Adipose tissue (tissue), 3 donors: ENCODE results near the gene FAM13A. TPM values are rescaled to one million over a fixed set of nuclear protein-coding genes. Genes with fewer than 3 reads are reported as not detected.

Experiments
- H3K27ac ChIP-seq: one replicate; pipeline ENCODE4 v1.5.1; 2013; ENCODE audit warnings: low read depth, low read length
- WGBS, 3 donors: extraction: QIAGEN DNeasy Blood & Tissue Kit; methylation state at CpG; one replicate each; pipeline ENCODE4 v1.1.7; 2013; 5-methylcytosine and 5-hydroxymethylcytosine counted together
- polyA plus RNA-seq, 3 donors: library from polyadenylated mRNA; stranded (reverse); fragments of 200-250 nt; gene quantifications; one replicate each; pipeline ENCODE4 v1.2.3, GENCODE V29; 2013
- donor health status: healthy with polysubstance abuse.
- donor health status: Bipolar disorder and iron deficiency.
- donor health status: healthy.

The FAM13A gene
- polyA plus RNA-seq, 3 donors, result 12.4 to 26.9 (median 12.9) TPM

DNA sequence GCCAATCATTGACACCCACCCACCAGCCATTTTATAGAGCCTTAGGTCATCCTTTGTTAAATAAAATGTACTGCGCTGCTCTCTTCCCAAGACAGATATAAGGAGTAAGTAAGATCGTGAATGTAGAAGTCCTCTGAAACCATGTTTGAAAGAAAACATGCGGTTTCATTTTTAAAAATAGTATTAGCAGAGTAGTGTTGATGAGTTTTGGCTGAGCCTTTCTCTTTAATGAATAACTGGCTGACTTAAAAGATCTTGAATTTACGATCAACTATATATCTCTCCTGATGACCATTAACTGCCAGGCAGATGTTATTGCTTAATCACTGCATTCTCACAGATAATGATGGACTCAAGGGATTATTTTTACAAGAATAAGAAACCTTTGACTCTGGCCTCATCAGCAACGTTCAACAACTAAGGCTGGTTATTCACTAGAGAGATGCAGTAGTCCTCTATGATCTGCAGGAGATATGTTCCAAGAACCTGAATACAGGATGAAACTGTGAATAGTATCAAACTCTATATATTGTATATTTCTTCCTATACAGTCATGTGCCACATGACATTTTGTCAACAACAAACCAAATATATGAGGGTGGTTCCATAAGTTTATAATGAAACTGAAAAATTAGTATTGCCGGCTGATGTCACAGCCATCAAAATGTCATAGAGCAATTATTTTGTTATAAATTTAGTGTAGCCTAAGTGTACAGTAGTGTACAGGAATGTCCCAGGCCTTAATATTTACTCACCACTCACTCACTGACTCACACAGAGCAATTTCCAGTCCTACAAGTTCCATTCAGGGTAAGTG lies 80.8 kb downstream of the FAM13A start:
- WGBS, 3 donors, result 63 to 82% (median 78%) methylated on average over 6 of the region's 6 CpGs
- no peak overlapping the region for H3K27ac ChIP-seq

DNA sequence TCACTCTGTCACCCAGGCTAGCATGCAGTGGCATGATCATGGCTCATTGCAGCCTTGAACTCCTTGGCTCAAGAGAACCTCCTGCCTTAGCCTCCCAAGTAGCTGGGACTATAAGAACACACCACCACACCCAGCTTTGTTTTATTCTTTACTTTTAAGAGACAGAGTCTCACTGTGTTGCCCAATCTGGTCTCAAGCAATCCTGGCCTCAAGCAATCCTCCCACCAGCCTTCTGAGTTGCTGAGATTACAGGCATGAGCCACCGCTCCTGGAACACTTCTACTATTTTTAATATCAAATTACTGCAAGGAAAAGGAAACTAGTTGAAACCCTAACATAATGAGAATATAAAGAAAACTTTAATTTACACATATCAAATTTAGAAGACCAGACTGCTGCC lies 85.4 kb downstream of the FAM13A start:
- no peak overlapping the region for H3K27ac ChIP-seq
- 81 to 93% (median 92%) methylated on average over 1 of the region's 1 CpG for WGBS, 3 donors

DNA sequence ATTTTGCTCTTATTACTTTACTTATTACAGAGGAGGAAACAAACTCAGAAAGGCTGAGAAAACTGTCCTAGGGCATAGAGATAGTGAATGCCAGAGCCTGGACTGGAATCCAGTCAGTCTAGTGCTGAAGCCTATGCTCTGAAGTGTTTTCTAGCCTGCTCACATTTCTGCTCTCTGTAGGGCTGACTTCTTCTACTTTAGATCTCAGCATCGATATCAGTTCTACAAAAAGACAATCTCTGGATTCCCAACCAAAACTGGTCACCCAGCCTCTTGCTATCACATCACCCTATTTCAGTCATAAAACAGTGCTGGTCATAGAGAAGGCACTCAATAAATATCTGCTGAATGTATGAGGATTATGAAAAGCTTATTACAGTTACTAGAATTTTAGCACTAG lies 87.2 kb downstream of the FAM13A start:
- 96 to 100% (median 97%) methylated on average over 1 of the region's 1 CpG for WGBS, 3 donors
- H3K27ac ChIP-seq, result no peak overlapping the region

GRCh38 chr4:88969271-88969670 lies 87.7 kb downstream of the FAM13A start:
- H3K27ac ChIP-seq, result no peak overlapping the region

- WGBS, 3 donors, result 57 to 83% (median 71%) methylated on average over 2 of the region's 2 CpGs
- H3K27ac ChIP-seq, result no peak overlapping the region
Observed at GRCh38 chr4:88967883-88968331, 89.1 kb downstream of the FAM13A start.

DNA sequence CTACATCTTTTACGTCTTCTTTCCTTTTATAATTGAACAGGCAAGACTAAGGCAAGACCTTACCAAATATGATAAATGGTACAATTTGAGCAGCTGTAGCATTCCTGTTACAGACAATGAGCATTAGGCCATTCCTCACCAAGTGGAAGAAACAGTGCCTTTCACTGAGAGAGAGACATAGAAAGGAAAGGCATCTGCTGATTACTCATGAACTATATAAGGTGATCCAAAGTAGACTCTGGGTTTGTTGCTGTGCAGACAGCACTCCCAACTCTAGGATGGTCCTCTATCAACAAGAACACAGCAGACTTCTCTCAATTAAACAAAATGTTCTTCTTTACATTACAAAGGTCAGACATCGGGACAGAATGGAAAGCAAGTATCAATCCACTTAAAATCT lies 91.9 kb downstream of the FAM13A start:
- WGBS, 3 donors, result 94 to 100% (median 94%) methylated on average over 2 of the region's 2 CpGs
- no peak overlapping the region for H3K27ac ChIP-seq

GRCh38 chr4:88964450-88964849 lies 92.5 kb downstream of the FAM13A start:
- H3K27ac ChIP-seq, result no peak overlapping the region
- WGBS, 3 donors, result 82 to 97% (median 94%) methylated on average over 4 of the region's 4 CpGs

GRCh38 chr4:88963817-88964216 lies 93.2 kb downstream of the FAM13A start:
- no peak overlapping the region for H3K27ac ChIP-seq
- 60 to 82% (median 61%) methylated on average over 2 of the region's 2 CpGs for WGBS, 3 donors

DNA sequence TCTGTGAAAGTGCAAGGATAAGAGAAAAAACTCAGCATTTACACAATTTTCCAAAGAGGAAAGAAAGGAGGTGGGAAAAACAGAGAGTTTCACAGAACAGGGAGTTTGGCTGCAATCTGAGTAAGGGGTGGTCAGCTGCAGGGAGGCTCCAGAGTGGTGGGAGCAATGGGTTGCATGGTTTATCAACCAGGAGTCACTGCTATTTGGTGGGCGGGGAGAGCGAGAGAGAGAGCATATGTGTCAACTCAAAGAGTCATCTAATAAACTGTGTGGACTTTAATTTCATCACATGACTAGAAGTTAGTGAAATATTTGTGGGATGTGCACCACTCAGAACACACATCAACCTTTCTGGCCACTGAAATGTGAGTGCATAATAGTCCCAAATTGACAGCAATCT lies 94.6 kb downstream of the FAM13A start:
- 94 to 97% (median 96%) methylated on average over 2 of the region's 2 CpGs for WGBS, 3 donors
- H3K27ac ChIP-seq, result no peak overlapping the region

GRCh38 chr4:88960576-88960975 lies 96.4 kb downstream of the FAM13A start:
- 38 to 74% (median 50%) methylated on average over 1 of the region's 1 CpG for WGBS, 3 donors
- H3K27ac ChIP-seq, result no peak overlapping the region

DNA sequence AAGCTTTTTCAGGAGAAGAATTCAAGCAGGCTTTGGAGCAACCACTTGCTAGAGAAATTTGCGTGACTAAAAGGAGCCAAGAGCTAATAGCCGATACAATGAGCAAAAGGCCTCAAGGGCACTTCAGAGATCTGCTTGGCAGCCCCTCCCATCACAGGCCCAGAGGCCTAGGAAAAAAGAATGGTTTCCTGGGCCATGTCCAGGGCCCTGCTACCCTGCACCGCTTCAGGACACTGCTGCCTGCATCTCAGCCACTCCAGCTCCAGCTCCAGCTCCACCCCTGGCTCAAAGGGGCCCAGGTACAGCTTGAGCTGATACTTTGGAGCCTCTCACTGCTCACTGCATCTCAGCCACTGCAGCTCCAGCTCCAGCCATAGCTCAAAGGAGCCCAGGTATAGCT lies 98.9 kb downstream of the FAM13A start:
- 56 to 84% (median 70%) methylated on average over 3 of the region's 3 CpGs for WGBS, 3 donors
- H3K27ac ChIP-seq, result no peak overlapping the region

- H3K27ac ChIP-seq, result no peak overlapping the region
- 13 to 28% (median 19%) methylated on average over 2 of the region's 2 CpGs for WGBS, 3 donors
Observed at GRCh38 chr4:88957570-88957969, 99.4 kb downstream of the FAM13A start.

DNA sequence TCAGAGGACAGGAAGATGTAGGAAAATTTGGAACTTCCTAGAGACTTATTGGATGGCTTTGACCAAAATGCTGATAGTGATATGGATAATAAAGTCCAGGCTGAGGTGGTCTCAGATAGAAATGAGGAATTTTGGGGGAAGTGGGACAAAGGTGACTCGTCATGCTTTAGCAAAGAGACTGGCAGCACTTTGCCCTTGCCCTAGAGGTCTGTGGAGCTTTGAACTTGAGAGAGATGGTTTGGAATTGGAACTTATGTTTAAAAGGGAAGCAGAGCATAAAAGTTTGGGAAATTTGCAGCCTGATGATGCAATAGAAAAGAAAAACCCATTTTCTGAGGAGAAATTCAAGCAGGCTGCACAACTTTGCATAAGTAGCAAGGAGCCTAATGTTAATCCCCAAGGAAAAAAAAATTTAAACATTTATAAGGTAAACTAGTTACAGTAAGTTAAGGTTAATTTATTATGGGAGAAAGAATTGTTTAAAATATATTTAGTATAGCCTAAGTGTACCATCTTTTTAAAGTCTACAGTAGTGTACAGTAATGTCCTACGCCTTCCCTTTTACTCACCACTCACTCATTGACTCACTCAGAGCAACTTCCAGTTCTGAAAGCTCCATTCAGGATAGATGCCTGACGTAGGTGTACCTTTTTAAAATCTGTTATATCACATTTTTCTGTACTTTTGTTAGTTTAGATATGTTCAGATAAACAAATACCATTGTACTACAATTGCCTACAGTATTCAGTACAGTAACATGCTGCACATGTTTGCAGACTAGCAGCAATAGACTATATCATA lies 101.2 kb downstream of the FAM13A start:
- 87 to 100% (median 91%) methylated on average over 3 of the region's 3 CpGs for WGBS, 3 donors
- H3K27ac ChIP-seq, result no peak overlapping the region

- H3K27ac ChIP-seq, result no peak overlapping the region
- WGBS, 3 donors, result 86 to 97% (median 86%) methylated on average over 2 of the region's 2 CpGs
Observed at GRCh38 chr4:88953400-88953799, 103.6 kb downstream of the FAM13A start.

DNA sequence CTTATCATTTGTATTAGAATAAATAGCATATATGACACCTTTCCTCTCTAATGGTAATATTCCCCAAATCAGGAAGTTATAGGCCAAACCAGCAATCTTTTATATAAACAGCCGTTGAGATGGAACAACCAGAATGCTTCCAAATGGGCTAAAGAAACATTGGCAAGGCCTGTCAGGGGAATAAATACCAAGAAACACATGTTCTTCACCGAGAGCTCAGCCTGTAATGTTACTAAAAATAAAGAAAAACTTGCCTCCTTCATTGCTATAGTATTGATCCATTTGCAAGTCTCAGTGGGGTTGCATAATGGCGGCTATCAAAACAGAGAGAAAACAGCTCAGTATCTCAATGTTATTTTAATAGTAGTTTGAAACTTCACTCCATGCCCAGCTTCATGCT lies 104.9 kb downstream of the FAM13A start:
- no peak overlapping the region for H3K27ac ChIP-seq
- 37 to 79% (median 60%) methylated on average over 3 of the region's 3 CpGs for WGBS, 3 donors

- 44 to 86% (median 82%) methylated on average over 2 of the region's 2 CpGs for WGBS, 3 donors
- H3K27ac ChIP-seq, result no peak overlapping the region
Observed at GRCh38 chr4:88949605-88950004, 107.4 kb downstream of the FAM13A start.

GRCh38 chr4:88940506-88940905 lies 116.5 kb downstream of the FAM13A start:
- H3K27ac ChIP-seq, result no peak overlapping the region

DNA sequence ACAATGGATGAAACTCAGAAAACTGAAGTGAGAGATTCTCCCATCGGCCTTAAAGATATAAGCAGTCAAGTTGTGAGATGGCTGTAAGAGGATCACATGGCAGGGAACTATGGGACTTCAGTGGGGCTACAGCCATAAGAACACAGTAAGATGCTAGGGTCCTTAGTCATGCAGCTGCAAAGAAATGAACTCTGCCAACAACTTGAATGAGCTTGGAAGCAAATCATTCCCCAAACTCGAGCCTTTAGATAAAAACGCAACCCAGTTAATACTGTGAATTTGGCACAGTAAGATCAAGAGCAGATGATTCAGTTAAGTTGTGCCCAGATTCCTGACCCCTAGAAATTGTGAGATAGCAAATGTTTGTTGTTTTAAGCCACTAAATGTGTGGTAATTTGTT lies 117.3 kb downstream of the FAM13A start:
- WGBS, 3 donors, result 79 to 86% (median 81%) methylated on average over 3 of the region's 3 CpGs
- H3K27ac ChIP-seq, result no peak overlapping the region

More at GRCh38 chr4:88940506-88940905, 116.5 kb downstream of the FAM13A start:
- WGBS, 3 donors, result 87 to 94% (median 89%) methylated on average over 2 of the region's 2 CpGs

DNA sequence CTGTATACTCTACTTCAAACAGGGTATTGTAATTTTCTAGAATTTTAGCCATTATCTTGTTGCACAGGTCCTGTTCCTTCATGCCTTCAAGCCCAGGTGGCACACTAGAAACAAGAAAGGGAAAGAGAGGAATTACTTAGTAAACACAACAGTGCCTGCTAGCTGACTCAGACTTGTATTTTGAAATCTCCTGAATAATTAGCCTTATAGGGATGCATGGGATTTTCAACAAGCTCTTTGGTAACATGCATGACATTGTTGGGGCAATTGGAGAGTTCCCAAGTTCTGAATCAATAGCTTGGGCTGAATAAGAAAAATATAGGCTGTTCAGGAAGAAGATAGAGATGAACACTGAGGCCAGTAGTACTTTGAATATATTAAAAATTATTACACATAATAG lies 118.8 kb downstream of the FAM13A start:
- no peak overlapping the region for H3K27ac ChIP-seq

GRCh38 chr4:88937081-88937480 lies 119.9 kb downstream of the FAM13A start:
- H3K27ac ChIP-seq, result no peak overlapping the region
- 86 to 93% (median 91%) methylated on average over 2 of the region's 2 CpGs for WGBS, 3 donors
